Glomerular visceral epithelial cell (primary cell): ENCODE data around the gene VEZT.
"Not testable (repeated sequence)": the region's sequence is repeated elsewhere in the genome, so short reads cannot be mapped to it uniquely, and the experiment has no call there.

ENCODE experiments used
- DNase-seq: peaks from one replicate; pipeline ENCODE4 v3.0.0-alpha.2; 2016; ENCODE audit errors: extremely low spot score

VEZT gene

GRCh38 chr12:95319694-95320331, 102.2 kb downstream of the VEZT start:
- no peak for DNase-seq

- DNase-seq = no peak
Observed at GRCh38 chr12:95321516-95322246, 104.1 kb downstream of the VEZT start.

- no peak for DNase-seq
Observed at GRCh38 chr12:95322326-95322725, 104.7 kb downstream of the VEZT start.

- no peak for DNase-seq
Observed at GRCh38 chr12:95323212-95323611, 105.6 kb downstream of the VEZT start.

- DNase-seq = not testable (repeated sequence)
Observed at GRCh38 chr12:95324246-95324645, 106.6 kb downstream of the VEZT start.

GRCh38 chr12:95325501-95325900, 107.9 kb downstream of the VEZT start:
- DNase-seq = no peak

GRCh38 chr12:95326445-95326844, 108.8 kb downstream of the VEZT start:
- DNase-seq = no peak

- no peak for DNase-seq
Observed at GRCh38 chr12:95326855-95327254, 109.2 kb downstream of the VEZT start.

- no peak for DNase-seq
Observed at GRCh38 chr12:95328708-95329107, 111.1 kb downstream of the VEZT start.

- no peak for DNase-seq
Observed at GRCh38 chr12:95335948-95336347, 118.3 kb downstream of the VEZT start.

GRCh38 chr12:95336387-95337067, 118.9 kb downstream of the VEZT start:
- DNase-seq = peak; percentile 67

GRCh38 chr12:95337146-95337545, 119.5 kb downstream of the VEZT start:
- DNase-seq = no peak

GRCh38 chr12:95339086-95339788, 121.6 kb downstream of the VEZT start:
- DNase-seq = no peak

- DNase-seq = no peak
Observed at GRCh38 chr12:95342008-95342407, 124.4 kb downstream of the VEZT start.

- DNase-seq = no peak
Observed at GRCh38 chr12:95343461-95344230, 126.0 kb downstream of the VEZT start.

GRCh38 chr12:95349291-95349690, 131.7 kb downstream of the VEZT start:
- DNase-seq = no peak

- no peak for DNase-seq
Observed at GRCh38 chr12:95351748-95352147, 134.1 kb downstream of the VEZT start.
